ENCODE measurements around the gene PRUNE2.
A peak's percentile ranks its signal among the peaks of the same experiment; 100 is the strongest.
"Not testable (repeated sequence)": the region's sequence is repeated elsewhere in the genome, so short reads cannot be mapped to it uniquely, and the experiment has no call there.

The PRUNE2 gene

DNA sequence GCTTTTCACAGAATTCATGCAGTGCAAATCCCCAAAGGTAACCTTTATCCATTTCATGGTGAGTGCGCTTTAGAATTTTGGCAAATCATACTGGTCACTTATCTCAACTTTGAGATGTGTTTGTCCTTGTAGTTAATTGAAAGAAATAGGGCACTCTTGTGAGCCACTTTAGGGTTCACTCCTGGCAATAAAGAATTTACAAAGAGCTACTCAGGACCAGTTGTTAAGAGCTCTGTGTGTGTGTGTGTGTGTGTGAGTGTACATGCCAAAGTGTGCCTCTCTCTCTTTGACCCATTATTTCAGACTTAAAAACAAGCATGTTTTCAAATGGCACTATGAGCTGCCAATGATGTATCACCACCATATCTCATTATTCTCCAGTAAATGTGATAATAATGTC is 120.4 kb downstream of the PRUNE2 start:
- DNase-seq, result no peak

GRCh38 chr9:76784881-76785280 is 121.0 kb downstream of the PRUNE2 start:
- DNase-seq, result no peak

- DNase-seq, result no peak
These were observed 133.0 kb downstream of the PRUNE2 start for GRCh38 chr9:76772686-76773445.

GRCh38 chr9:76766126-76766525 is 139.8 kb downstream of the PRUNE2 start:
- no peak for DNase-seq

DNA sequence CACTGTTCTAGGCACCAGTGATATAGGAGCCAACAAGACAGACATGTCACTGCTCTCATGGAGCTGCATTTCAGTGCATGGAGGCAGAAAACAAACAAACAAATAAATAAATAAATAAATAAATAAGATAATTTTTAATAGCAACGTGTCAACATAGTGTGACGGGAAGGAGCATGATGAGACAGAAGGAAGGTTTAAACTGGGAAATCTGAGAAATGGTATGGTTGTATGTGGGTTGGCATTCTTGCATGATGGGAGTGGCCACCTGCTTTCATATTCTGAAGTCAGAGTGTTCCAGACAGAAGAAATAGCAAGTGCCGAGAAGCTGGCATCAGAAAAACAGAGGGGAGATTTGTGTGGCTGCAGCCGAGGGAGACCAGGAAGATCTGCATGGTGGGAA is 141.8 kb downstream of the PRUNE2 start, which contains the start of gene PCA3:
TSS of gene PCA3 (plus strand) at position 301 of the 400 bp plus-strand sequence.
- DNase-seq, result no peak

- DNase-seq, result peak in 1 of 2 experiments; percentile 7
These were observed 144.5 kb downstream of the PRUNE2 start for GRCh38 chr9:76761448-76761847.

DNA sequence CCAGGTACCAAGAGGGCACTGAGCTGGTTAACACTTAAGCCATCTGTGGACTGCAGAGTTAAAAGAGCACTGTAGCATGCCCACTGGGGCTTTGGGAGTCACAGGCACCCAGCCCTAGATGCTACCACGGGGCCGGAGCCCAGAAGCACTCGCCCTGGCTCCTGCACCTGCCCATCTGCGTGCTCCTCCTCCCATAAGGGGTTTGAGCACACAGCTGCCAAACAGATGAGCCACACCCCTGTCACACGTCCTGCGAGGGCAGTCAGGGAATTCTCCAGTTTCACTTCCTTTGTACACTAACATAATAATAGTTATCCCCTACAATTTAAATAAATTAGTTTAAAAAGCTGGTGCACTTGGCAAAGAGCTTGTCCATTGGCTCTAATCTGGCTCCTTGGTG is 146.2 kb downstream of the PRUNE2 start:
- no peak for DNase-seq

DNA sequence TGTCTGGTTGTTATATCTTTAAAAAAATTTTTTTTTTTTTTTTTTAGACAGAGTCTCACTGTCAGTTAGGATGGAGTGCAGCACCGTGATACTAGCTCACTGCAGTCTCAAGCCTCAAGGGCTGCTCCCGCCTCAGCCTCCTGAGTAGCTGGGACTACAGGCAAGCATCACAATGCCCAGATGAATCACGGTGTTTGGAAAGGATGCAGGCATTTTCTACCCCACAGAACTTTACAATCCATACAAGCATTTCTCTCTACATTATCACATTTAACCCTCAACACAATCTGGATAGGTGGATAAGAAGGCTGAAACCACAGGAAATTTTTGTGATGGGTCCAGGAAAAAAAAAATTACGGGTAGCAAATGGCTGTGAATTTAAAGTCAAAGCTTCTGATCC is 147.4 kb downstream of the PRUNE2 start:
- DNase-seq, result no peak

GRCh38 chr9:76756941-76757673 is 148.8 kb downstream of the PRUNE2 start:
- no peak for DNase-seq

- DNase-seq, result peak in 1 of 2 experiments; percentile 8
These were observed 149.7 kb downstream of the PRUNE2 start for GRCh38 chr9:76756268-76756640.

- DNase-seq, result no peak
These were observed 154.9 kb downstream of the PRUNE2 start for GRCh38 chr9:76751001-76751400.

GRCh38 chr9:76744336-76744735 is 161.6 kb downstream of the PRUNE2 start:
- no peak for DNase-seq

DNA sequence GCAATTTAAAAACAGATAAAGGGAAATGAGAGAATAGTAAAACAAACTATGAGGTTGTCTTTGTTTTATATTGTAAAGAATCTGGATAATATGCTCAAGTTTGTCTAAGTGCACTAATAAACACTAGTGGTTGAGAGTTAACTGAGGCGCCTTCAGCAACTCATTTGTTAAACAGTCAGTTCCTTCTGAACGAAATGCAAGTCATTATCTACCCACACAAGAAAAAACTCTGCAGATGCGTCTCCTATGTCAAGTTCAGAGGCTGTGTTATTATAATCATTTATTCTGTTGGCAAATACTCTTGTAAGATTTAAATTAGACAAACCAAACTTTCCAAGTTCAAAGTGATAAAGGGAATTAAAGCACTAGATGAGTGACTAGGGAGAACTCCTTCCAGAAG is 162.0 kb downstream of the PRUNE2 start:
- no peak for DNase-seq

DNA sequence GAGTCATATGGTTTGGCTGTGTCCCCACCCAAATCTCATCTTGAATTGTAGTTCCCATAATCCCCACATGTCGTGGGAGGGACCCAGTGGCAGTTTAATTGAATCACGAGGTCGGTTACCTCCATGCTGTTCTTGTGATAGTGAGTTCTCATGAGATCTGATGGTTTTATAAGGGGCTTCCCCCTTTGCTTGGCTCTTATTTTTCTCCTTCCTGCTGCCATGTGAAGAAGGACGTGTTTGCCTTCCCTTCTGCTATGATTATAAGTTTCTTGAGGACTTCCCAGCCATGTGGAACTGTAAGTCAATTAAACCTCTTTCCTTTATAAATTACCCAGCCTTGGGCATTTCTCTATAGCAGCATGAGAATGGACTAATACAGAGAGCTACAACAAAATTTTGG is 163.0 kb downstream of the PRUNE2 start:
- DNase-seq, result not testable (repeated sequence)

DNA sequence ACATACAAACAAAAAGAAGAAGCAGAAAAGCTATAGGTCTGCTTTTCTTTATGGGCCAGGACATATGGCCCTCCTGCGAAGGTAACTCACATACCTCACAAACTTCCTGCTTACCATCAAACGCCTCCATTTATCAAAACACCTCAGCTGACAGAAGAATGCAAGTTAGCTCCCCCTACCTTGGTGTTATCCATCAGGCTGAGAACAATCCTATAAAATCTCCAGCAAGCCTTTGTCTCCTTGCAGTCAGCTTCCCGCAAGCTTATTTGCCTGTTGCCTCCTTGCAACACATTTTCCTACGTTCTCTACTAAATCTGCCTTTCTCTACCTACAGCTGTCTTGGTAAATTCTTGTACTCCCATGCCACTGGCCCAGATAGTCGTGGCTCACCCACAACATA is 164.4 kb downstream of the PRUNE2 start:
- DNase-seq, result no peak

DNA sequence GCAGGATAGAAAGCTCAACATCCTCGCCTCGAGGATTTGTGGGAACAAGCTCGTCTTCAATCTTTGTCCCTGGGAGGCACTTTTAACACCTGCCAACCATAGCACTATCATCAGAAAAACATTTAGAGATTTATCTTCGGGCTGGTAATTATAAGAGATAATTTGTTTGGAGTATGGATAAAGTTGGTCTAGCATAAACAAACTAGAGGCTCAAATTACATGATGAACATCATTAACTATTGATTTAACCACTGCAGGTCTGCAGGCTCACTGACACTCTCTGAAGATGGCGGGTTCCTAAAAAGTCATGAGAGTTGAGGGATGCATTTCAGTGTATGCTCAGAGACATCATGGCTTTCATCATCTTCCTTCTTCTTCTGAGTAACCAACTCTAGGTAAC is 167.5 kb downstream of the PRUNE2 start:
- no peak for DNase-seq

DNA sequence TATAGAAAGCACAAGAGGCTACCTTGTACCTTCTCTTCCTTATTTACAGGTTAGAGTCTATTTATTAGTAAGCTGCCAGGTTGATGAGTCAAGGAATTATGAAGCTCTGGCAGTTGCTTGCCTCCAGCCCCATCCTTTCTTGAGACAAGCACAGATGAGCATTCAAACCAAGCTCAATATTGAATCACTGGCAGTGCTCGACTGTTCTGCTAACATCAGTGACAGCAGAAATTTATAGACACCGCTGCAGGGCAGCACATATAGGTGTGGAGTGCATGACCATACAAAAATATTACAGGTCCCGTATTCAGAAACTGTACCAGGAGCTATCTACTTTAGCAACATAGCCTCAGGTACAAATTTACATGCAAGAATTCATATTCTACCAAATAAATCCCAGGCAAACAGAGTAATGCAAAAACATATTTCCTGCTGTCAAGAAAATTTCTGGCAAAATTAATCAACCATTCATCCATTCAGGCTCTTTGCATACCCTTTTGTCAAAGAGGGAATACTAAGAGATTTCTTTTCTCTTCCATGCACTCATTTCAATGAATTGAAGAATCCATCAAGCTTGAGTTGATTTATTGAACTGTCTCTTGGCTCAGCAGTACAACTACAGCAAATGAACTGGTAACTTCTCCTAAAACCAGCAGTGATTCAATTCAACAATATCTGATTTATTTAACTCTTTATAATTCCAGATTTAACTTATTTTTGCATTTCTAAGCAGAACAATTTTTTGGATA is 168.6 kb downstream of the PRUNE2 start:
- no peak for DNase-seq

DNA sequence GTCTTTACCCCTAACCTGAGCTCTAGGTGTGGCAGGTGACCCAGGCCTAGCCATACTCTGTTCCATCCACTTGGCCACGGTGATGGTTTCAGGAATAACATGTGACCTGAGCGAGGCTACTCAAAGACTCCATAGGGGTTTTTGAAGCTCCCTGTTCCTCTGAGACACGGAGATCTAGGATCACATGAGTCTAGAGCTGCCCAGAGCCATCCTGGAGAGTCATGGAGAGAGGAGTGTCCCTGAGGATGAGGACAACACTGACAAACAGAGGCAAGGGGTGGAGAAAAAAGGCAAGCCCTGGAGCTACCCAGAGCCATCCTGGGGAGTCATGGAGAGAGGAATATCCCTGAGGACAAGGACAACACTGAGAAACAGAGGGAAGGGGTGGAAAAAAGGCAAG is 171.2 kb downstream of the PRUNE2 start:
- no peak for DNase-seq

GRCh38 chr9:76733096-76733495 is 172.8 kb downstream of the PRUNE2 start:
- DNase-seq, result no peak

DNA sequence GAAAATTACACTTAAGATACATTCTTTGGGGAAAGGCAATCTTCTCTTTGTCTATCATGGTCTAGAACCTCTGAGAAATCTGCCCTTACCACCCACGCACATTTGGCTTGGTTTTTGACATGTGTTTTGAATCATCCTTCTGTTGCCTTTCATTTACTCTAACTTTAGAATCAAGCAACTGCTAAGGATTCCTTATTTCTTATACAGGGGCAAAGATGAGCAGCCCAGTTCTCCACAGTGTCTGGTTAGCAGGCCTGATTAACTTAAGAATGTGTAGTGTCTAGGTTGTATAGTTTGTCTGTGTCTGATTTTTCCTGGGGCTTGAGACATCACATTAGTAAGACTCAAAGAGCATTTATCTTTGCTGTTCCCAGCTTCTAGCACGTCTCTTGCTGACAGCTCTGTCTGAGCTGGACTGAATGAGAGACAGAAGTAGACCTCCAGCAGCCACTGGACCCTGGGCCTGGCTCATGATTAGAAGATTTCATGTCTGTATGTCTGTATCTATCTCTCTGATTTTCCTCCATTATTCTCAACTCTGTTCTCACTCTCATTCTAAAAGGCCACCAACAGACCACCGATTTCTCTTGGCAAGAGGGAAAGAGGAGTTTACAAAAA is 173.5 kb downstream of the PRUNE2 start:
- DNase-seq, result no peak

GRCh38 chr9:76730801-76731200 is 175.1 kb downstream of the PRUNE2 start:
- DNase-seq, result no peak

DNA sequence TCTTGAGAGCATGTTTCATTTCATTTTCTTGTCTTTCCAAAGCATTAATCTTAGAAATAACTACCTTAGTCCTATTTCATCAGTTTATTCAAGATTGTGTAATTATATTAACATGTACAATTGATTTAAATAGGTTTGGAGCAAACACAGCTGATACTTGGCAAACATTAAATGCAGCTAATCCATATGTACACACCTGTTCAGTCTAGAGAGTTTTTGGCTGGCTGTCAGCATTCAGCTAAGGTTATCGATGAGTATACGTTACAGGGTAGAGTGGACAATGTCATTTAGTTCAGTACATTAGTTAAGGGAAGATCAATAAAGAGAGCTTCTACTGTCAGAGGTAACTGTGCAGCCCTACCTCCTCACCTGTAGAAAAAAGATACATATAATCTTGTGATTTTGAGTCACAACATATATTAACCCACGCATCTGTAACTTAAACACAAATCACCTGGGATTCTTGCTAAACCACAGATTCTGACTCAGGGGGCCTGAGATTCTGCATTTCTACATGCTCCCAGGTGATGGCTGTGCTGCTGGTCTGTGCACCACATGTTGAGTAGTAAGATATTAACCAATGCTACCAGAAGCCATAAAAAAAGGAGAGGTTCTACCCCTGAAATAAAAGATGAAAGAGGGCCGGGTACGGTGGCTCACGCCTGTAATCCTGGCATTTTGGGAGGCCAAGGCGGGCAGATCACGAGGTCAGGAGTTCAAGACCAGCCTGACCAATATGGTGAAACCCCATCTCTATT is 175.8 kb downstream of the PRUNE2 start:
- no peak for DNase-seq

DNA sequence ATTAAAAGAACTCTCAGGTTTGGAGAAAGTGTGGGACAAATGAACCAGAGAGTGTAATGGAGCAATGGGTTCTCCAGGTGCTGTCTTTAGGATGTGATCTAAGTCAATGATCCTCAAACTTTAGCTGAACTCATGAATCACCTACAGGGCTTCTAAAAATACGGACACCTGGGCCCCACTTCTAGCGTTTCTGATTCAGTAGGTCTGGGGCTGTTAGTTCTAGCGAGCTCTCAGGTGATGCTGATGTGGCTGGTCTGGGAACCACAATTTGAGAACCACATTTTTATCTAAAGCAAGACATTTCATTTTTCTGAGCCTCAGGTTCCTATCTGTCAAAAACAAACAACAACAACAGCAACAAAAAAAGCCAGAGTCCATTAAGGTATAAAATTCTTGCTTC is 176.8 kb downstream of the PRUNE2 start:
- no peak for DNase-seq

Data from SW 1271 (cell line).